ENCODE measurements around the gene TIMP2. TPM values are rescaled to one million over a fixed set of nuclear protein-coding genes. Genes with fewer than 3 reads are reported as not detected.

The TIMP2 gene
- polyA plus RNA-seq, 4 donors: 166 to 194 (median 183) TPM

GRCh38 chr17:78819806-78820792 lies 105.1 kb downstream of the TIMP2 start:
- DNase-seq (ENCODE audit: low read depth in 4 of 4, low spot score in 3 of 4): no peak

DNA sequence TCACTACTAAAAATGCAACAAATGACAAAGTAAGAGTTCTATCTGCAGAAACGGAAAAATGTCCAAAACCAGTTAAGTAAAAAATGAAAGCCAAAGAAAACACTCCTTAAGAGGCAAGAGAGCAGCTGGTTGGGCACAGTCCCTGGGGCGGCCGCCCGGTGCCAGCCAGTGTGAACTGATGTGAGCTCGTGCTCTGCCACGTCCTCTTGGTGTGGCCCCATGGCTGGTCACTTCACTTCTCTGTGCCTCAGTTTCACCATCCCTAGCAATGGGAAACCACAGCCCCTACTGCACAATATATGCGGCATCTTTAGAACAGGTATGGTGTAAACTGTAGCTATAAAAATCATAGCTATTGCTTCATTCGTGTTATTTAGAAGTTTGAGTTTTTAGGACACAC lies 105.8 kb downstream of the TIMP2 start:
- DNase-seq (ENCODE audit: low read depth in 4 of 4, low spot score in 3 of 4): no peak

DNA sequence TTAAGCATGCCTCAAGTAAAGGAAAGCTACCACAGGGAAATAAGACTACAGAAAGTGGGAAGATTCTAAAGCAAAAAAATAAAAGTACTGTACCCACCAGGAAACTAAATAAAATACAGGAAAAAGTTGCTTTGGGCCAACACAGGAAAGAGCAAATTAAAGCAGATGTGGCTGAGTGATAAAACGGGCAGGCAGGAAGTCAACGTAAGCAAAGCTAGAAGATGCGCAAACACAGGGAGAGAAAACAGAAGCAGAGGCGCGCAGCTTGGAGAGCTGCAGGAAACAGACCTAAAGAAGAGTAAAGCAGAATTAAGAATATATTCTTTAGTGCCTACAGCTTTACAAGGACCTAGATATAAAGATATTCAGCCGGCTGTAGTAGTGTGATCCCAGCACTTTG lies 106.3 kb downstream of the TIMP2 start:
- DNase-seq (ENCODE audit: low read depth in 4 of 4, low spot score in 3 of 4): no peak

DNA sequence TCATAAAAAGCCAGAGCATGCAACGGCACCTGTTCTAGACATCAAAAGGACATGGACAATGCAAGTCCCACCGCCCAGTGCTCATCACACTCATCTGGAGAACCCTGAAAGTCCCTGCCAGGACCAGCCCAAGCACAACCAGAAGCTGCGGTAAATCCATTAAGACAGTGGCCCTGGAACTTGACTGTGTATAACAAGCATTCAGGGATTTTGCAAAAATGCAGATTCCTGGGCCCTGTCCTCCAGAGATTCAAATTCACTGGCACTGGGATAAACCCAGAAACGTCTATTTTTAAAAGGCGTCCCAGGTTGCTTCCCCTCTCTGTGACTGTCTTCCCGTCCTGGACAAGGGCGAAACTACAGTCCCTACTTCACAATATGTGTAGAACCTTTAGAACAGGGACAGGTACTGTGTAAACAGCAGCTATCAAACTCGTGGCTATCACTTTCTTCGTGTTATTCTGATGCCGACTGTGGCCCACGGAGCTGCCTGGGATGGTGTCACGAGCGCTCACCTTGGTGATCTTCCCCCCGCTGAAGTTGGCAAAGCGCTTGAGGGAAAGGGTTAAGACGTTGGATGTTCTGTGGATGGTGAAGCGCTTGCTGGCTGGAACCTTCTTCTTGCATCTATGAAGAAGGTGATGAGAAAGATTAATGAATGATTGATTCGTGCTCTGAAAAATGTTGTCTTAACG lies 106.9 kb downstream of the TIMP2 start:
- DNase-seq (ENCODE audit: low read depth in 4 of 4, low spot score in 3 of 4): no peak

DNA sequence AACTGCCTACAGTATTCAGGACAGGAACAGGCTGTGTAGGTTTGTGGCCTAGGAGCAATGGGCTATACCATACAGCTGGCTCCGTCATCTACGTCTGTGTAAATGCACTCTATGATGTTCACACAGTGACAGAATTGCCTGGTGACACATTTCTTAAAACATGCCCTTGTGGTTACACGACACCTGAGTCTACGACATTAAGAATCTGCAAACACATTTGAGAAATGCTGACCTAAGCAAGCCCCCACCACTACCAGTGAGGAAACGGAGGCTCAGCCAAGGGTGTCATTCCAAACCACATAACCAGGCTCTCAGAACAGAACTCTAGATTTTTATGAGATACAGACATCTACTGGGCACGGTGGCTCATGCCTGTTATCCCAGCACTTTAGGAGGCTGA lies 108.1 kb downstream of the TIMP2 start:
- DNase-seq (ENCODE audit: low read depth in 4 of 4, low spot score in 3 of 4): no peak

GRCh38 chr17:78815696-78816095 lies 109.5 kb downstream of the TIMP2 start:
- no peak for DNase-seq (ENCODE audit: low read depth in 4 of 4, low spot score in 3 of 4)

DNA sequence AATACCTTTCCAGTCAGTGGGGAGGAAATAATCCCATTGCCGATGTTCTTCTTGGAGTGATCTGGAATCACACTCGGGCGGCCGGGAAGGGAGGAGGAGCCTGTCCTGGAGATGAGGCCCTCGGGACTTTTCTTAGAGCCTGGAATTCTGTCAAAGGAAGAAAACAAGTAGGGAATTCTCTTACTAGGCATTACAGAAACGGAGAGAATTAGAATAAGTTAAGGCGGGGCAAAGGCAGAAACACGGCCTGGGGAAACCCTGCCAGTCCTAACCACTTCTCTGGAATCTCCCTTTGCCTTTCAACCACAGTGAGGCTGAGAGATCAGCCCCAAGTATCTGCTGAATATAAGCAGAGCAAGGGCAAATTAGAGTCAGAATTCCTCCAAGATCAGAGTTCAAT lies 112.3 kb downstream of the TIMP2 start:
- no peak for DNase-seq (ENCODE audit: low read depth in 4 of 4, low spot score in 3 of 4)

GRCh38 chr17:78808163-78808562 lies 117.0 kb downstream of the TIMP2 start:
- no peak for DNase-seq (ENCODE audit: low read depth in 4 of 4, low spot score in 3 of 4)

DNA sequence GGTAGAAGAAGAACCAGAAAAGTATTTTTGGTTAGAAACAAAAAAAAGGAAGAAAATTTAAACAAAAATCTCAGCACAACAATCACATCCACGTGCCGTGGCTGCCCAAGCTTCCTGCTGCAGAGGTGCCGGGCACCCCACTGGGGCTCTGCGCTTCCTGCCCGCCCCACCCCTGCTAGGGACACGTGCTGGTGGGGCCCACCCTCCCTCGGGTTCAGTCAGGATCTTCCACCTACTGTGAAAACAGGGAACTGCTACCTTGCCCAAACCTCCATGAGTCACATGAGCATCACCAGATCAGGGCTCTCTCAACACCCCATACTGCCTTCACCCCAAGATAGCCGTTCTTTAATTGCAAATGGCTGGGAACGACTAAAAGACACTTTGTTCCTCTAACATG lies 118.7 kb downstream of the TIMP2 start:
- DNase-seq (ENCODE audit: low read depth in 4 of 4, low spot score in 3 of 4): no peak

GRCh38 chr17:78805301-78805700 lies 119.9 kb downstream of the TIMP2 start:
- DNase-seq (ENCODE audit: low read depth in 4 of 4, low spot score in 3 of 4): no peak

GRCh38 chr17:78804777-78805176 lies 120.4 kb downstream of the TIMP2 start:
- no peak for DNase-seq (ENCODE audit: low read depth in 4 of 4, low spot score in 3 of 4)

- no peak for DNase-seq (ENCODE audit: low read depth in 4 of 4, low spot score in 3 of 4)
Measured at GRCh38 chr17:78803186-78803845, 121.9 kb downstream of the TIMP2 start.

Other genes with a start within 250 kb of the TIMP2 start
- 10 to 100 TPM; 22.6 to 26.7 (median 25.4) TPM for gene CYTH1, start 143.1 kb downstream of the TIMP2 start, polyA plus RNA-seq (ENCODE audit: insufficient read length in 4 of 4)
- 10 to 100 TPM; 37.8 to 48.7 (median 42.0) TPM for gene USP36, start 84.6 kb downstream of the TIMP2 start, polyA plus RNA-seq (ENCODE audit: insufficient read length in 4 of 4)
- gene CEP295NL, start 22.2 kb downstream of the TIMP2 start, polyA plus RNA-seq (ENCODE audit: insufficient read length in 4 of 4): under 1 TPM in 2 of 4 donors, not detected in 2; 0.10 to 0.13 TPM
- gene LGALS3BP, start 54.5 kb upstream of the TIMP2 start, polyA plus RNA-seq (ENCODE audit: insufficient read length in 4 of 4): 100 to 1,000 TPM; 114 to 156 (median 136) TPM
- 10 to 100 TPM; 44.6 to 55.8 (median 49.6) TPM for gene CANT1, start 84.4 kb upstream of the TIMP2 start, polyA plus RNA-seq (ENCODE audit: insufficient read length in 4 of 4)
- 1 to 10 TPM; 2.0 to 3.2 (median 2.7) TPM for gene C1QTNF1, start 98.8 kb upstream of the TIMP2 start, polyA plus RNA-seq (ENCODE audit: insufficient read length in 4 of 4)
- gene ENGASE, start 149.4 kb upstream of the TIMP2 start, polyA plus RNA-seq (ENCODE audit: insufficient read length in 4 of 4): 10 to 100 TPM in 3 of 4 donors, 1 to 10 TPM in 1; 9.6 to 28.7 (median 21.2) TPM

Measured in right renal pelvis (tissue), 4 donors.